Mammary epithelial cell (primary cell): ENCODE results near the gene ADGRD2.

ENCODE experiments used
- CTCF ChIP-seq, 2 donors: IDR thresholded peaks in 1 of 2; conservative IDR thresholded peaks in 1 of 2; 2 replicates each; pipeline ENCODE4 v1.5.1; 2011 to 2012; ENCODE audit warnings: inconsistent platforms in 2 of 2, low read length in 2 of 2, mild to moderate bottlenecking in 2 of 2, control low read depth in 1 of 2, low read depth in 1 of 2; ENCODE audit not compliant: insufficient read depth in 1 of 2; ENCODE audit errors: extremely low read depth in 1 of 2
- EZH2 ChIP-seq: IDR thresholded peaks from 2 replicates; pipeline ENCODE4 v1.6.1; 2012; ENCODE audit warnings: low read length, inconsistent platforms, borderline replicate concordance

DNA sequence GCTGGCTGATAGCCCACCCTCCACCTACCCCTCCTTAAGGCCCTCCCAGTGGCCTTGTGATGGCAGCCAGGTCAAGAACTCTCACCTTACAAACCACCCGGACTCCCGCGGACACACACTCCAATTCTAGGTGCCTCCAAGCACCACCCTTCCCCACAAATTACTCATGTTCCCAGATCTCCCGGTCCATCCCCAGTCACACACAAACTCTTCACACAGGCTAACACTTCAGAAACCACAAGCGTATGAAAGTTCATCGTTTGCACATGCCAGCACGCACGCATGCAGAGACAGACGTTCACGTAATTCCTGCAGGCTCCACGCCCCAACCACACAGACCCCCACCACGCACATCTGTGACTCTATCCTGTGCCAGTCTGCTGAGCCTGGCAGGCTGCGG is 39.0 kb downstream of the ADGRD2 start:
- TF ChIP-seq CTCF (conservative IDR thresholded peaks at IDR 0.05 in 1 of 2, IDR thresholded peaks at IDR 0.05 in 1 of 2; ENCODE audit: extremely low read depth in 1 of 2, insufficient read depth in 1 of 2, low read depth in 1 of 2, low read length in 2 of 2) (no peak), EZH2 (no peak)
